NB4 (cell line): ENCODE data around the gene DPT.

Experiments
- MAX ChIP-seq: IDR thresholded peaks from 2 replicates; pipeline ENCODE4 v1.6.1; 2011; ENCODE audit warnings: low read depth, low read length
- TF ChIP-seq, protein P1 (sequence below): IDR thresholded peaks from one replicate; pipeline ENCODE4 v1.5.1; 2012; ENCODE audit warnings: low read depth, low read length

GRCh38 chr1:168755800-168756418 lies 26.9 kb upstream of the DPT start:
- TF ChIP-seq, protein P1, sequence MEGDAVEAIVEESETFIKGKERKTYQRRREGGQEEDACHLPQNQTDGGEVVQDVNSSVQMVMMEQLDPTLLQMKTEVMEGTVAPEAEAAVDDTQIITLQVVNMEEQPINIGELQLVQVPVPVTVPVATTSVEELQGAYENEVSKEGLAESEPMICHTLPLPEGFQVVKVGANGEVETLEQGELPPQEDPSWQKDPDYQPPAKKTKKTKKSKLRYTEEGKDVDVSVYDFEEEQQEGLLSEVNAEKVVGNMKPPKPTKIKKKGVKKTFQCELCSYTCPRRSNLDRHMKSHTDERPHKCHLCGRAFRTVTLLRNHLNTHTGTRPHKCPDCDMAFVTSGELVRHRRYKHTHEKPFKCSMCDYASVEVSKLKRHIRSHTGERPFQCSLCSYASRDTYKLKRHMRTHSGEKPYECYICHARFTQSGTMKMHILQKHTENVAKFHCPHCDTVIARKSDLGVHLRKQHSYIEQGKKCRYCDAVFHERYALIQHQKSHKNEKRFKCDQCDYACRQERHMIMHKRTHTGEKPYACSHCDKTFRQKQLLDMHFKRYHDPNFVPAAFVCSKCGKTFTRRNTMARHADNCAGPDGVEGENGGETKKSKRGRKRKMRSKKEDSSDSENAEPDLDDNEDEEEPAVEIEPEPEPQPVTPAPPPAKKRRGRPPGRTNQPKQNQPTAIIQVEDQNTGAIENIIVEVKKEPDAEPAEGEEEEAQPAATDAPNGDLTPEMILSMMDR: no peak
- no peak for TF ChIP-seq MAX
